ENCODE measurements around the gene PTPRN.
"Not testable (repeated sequence)": the region's sequence is repeated elsewhere in the genome, so short reads cannot be mapped to it uniquely, and the experiment has no call there.

Gene PTPRN

GRCh38 chr2:219290381-219291171 lies 18.6 kb downstream of the PTPRN start:
- no peaks in the 10 kb centered on the region for H3K36me3 ChIP-seq (ENCODE audit: control insufficient read depth, insufficient read depth, low read length)
- peaks cover 20% of the 10 kb centered on the region for H3K4me1 ChIP-seq (ENCODE audit: control insufficient read depth, insufficient read depth, low read length)
- H3K9me3 ChIP-seq (ENCODE audit: control insufficient read depth, low read length): no peaks in the 10 kb centered on the region
- peaks cover 11% of the 10 kb centered on the region for H3K27me3 ChIP-seq (ENCODE audit: control insufficient read depth, insufficient read depth, low read length)
- no peak overlapping the region for H3K9ac ChIP-seq (ENCODE audit: low read length)
- H3K4me3 ChIP-seq (ENCODE audit: low read length): no peak overlapping the region

GRCh38 chr2:219289537-219290361 lies 19.5 kb downstream of the PTPRN start:
- H3K4me1 ChIP-seq (ENCODE audit: control insufficient read depth, insufficient read depth, low read length): peaks cover 18% of the 10 kb centered on the region
- no peak overlapping the region for H3K9ac ChIP-seq (ENCODE audit: low read length)

GRCh38 chr2:219289195-219289536 lies 20.0 kb downstream of the PTPRN start:
- no peaks in the 10 kb centered on the region for H3K9me3 ChIP-seq (ENCODE audit: control insufficient read depth, low read length)
- no peaks in the 10 kb centered on the region for H3K36me3 ChIP-seq (ENCODE audit: control insufficient read depth, insufficient read depth, low read length)
- peaks cover 12% of the 10 kb centered on the region for H3K4me1 ChIP-seq (ENCODE audit: control insufficient read depth, insufficient read depth, low read length)
- no peak overlapping the region for H3K9ac ChIP-seq (ENCODE audit: low read length)
- no peak overlapping the region for H3K4me3 ChIP-seq (ENCODE audit: low read length)
- peaks cover 4% of the 10 kb centered on the region for H3K27me3 ChIP-seq (ENCODE audit: control insufficient read depth, insufficient read depth, low read length)

More at GRCh38 chr2:219289537-219290361, 19.5 kb downstream of the PTPRN start:
- Histone ChIP-seq H3K27me3 (ENCODE audit: control insufficient read depth, insufficient read depth, low read length) (peaks cover 7% of the 10 kb centered on the region), H3K9me3 (ENCODE audit: control insufficient read depth, low read length) (no peaks in the 10 kb centered on the region), H3K4me3 (ENCODE audit: low read length) (no peak overlapping the region), H3K36me3 (ENCODE audit: control insufficient read depth, insufficient read depth, low read length) (no peaks in the 10 kb centered on the region)

GRCh38 chr2:219287580-219288265 lies 21.5 kb downstream of the PTPRN start:
- H3K9me3 ChIP-seq (ENCODE audit: control insufficient read depth, low read length): no peaks in the 10 kb centered on the region
- H3K4me3 ChIP-seq (ENCODE audit: low read length): no peak overlapping the region
- no peaks in the 10 kb centered on the region for H3K36me3 ChIP-seq (ENCODE audit: control insufficient read depth, insufficient read depth, low read length)
- peaks cover 10% of the 10 kb centered on the region for H3K4me1 ChIP-seq (ENCODE audit: control insufficient read depth, insufficient read depth, low read length)
- no peaks in the 10 kb centered on the region for H3K27me3 ChIP-seq (ENCODE audit: control insufficient read depth, insufficient read depth, low read length)
- H3K9ac ChIP-seq (ENCODE audit: low read length): no peak overlapping the region

GRCh38 chr2:219287116-219287440 lies 22.1 kb downstream of the PTPRN start:
- H3K4me3 ChIP-seq (ENCODE audit: low read length); H3K36me3 ChIP-seq (ENCODE audit: control insufficient read depth, insufficient read depth, low read length); H3K4me1 ChIP-seq (ENCODE audit: control insufficient read depth, insufficient read depth, low read length); H3K9ac ChIP-seq (ENCODE audit: low read length); H3K9me3 ChIP-seq (ENCODE audit: control insufficient read depth, low read length); H3K27me3 ChIP-seq (ENCODE audit: control insufficient read depth, insufficient read depth, low read length): not testable (repeated sequence)

- peaks cover 10% of the 10 kb centered on the region for H3K4me1 ChIP-seq (ENCODE audit: control insufficient read depth, insufficient read depth, low read length)
Measured at GRCh38 chr2:219286436-219287115, 22.6 kb downstream of the PTPRN start.

GRCh38 chr2:219285894-219286425 lies 23.2 kb downstream of the PTPRN start:
- no peak overlapping the region for H3K9ac ChIP-seq (ENCODE audit: low read length)
- H3K4me1 ChIP-seq (ENCODE audit: control insufficient read depth, insufficient read depth, low read length): peaks cover 10% of the 10 kb centered on the region

More at GRCh38 chr2:219286436-219287115, 22.6 kb downstream of the PTPRN start:
- Histone ChIP-seq H3K36me3 (ENCODE audit: control insufficient read depth, insufficient read depth, low read length) (no peaks in the 10 kb centered on the region), H3K4me3 (ENCODE audit: low read length) (no peak overlapping the region), H3K9me3 (ENCODE audit: control insufficient read depth, low read length) (no peaks in the 10 kb centered on the region), H3K27me3 (ENCODE audit: control insufficient read depth, insufficient read depth, low read length) (no peaks in the 10 kb centered on the region), H3K9ac (ENCODE audit: low read length) (no peak overlapping the region)

GRCh38 chr2:219285373-219285735 lies 23.8 kb downstream of the PTPRN start:
- no peaks in the 10 kb centered on the region for H3K36me3 ChIP-seq (ENCODE audit: control insufficient read depth, insufficient read depth, low read length)
- H3K4me3 ChIP-seq (ENCODE audit: low read length): no peak overlapping the region
- H3K27me3 ChIP-seq (ENCODE audit: control insufficient read depth, insufficient read depth, low read length): no peaks in the 10 kb centered on the region
- H3K9ac ChIP-seq (ENCODE audit: low read length): no peak overlapping the region
- H3K9me3 ChIP-seq (ENCODE audit: control insufficient read depth, low read length): no peaks in the 10 kb centered on the region
- H3K4me1 ChIP-seq (ENCODE audit: control insufficient read depth, insufficient read depth, low read length): peaks cover 11% of the 10 kb centered on the region

More at GRCh38 chr2:219285894-219286425, 23.2 kb downstream of the PTPRN start:
- Histone ChIP-seq H3K4me3 (ENCODE audit: low read length) (no peak overlapping the region), H3K9me3 (ENCODE audit: control insufficient read depth, low read length) (no peaks in the 10 kb centered on the region), H3K36me3 (ENCODE audit: control insufficient read depth, insufficient read depth, low read length) (no peaks in the 10 kb centered on the region), H3K27me3 (ENCODE audit: control insufficient read depth, insufficient read depth, low read length) (no peaks in the 10 kb centered on the region)

GRCh38 chr2:219284501-219285372 lies 24.5 kb downstream of the PTPRN start:
- Histone ChIP-seq H3K9me3 (ENCODE audit: control insufficient read depth, low read length) (no peaks in the 10 kb centered on the region), H3K36me3 (ENCODE audit: control insufficient read depth, insufficient read depth, low read length) (no peaks in the 10 kb centered on the region), H3K27me3 (ENCODE audit: control insufficient read depth, insufficient read depth, low read length) (no peaks in the 10 kb centered on the region), H3K9ac (ENCODE audit: low read length) (no peak overlapping the region), H3K4me1 (ENCODE audit: control insufficient read depth, insufficient read depth, low read length) (peaks cover 16% of the 10 kb centered on the region), H3K4me3 (ENCODE audit: low read length) (no peak overlapping the region)

GRCh38 chr2:219282943-219283581 lies 26.1 kb downstream of the PTPRN start:
- H3K4me3 ChIP-seq (ENCODE audit: low read length): no peak overlapping the region
- H3K4me1 ChIP-seq (ENCODE audit: control insufficient read depth, insufficient read depth, low read length): peaks cover 21% of the 10 kb centered on the region
- no peaks in the 10 kb centered on the region for H3K36me3 ChIP-seq (ENCODE audit: control insufficient read depth, insufficient read depth, low read length)
- H3K9me3 ChIP-seq (ENCODE audit: control insufficient read depth, low read length): no peaks in the 10 kb centered on the region
- H3K27me3 ChIP-seq (ENCODE audit: control insufficient read depth, insufficient read depth, low read length): no peaks in the 10 kb centered on the region
- H3K9ac ChIP-seq (ENCODE audit: low read length): no peak overlapping the region
